Peyer's patch (tissue), 4 donors: ENCODE data around the gene AJM1.
"Not testable (repeated sequence)": the region's sequence is repeated elsewhere in the genome, so short reads cannot be mapped to it uniquely, and the experiment has no call there.

ENCODE experiments used
- CTCF ChIP-seq, 6 experiments: fragments of 450-650 bp in 4 of 6; fragments of 200-600 bp in 2 of 6; sonication (generic) in 1 of 6; IDR thresholded peaks; one replicate each; pipeline ENCODE4 v1.5.1; 2017 to 2019; ENCODE audit warnings: antibody characterized with exemption in 6 of 6, mild to moderate bottlenecking in 3 of 6, moderate library complexity in 1 of 6
- POLR2A ChIP-seq, 2 donors: fragments of 450-650 bp; IDR thresholded peaks; one replicate each; pipeline ENCODE4 v1.5.1; 2017; ENCODE audit warnings: antibody characterized with exemption in 2 of 2, mild to moderate bottlenecking in 2 of 2, moderate library complexity in 2 of 2

GRCh38 chr9:136843801-136844740, 1.8 kb downstream of the AJM1 start:
- peak; percentile 66 to 88 (median 76) for TF ChIP-seq CTCF (IDR thresholded peaks at IDR 0.05)
- TF ChIP-seq POLR2A (IDR thresholded peaks at IDR 0.05) = not testable (repeated sequence)
